Kidney epithelial cell (primary cell): ENCODE results near the gene IFT27. TPM values are rescaled to one million over a fixed set of nuclear protein-coding genes. Genes with fewer than 3 reads are reported as not detected.

ENCODE experiments used
- DNase-seq: peaks from one replicate; pipeline ENCODE4 v3.0.0-alpha.2; 2010; ENCODE audit warnings: low read depth
- H3K27me3 ChIP-seq: 2 replicates; pipeline ENCODE4 v1.6.0; 2011; ENCODE audit warnings: low read length; ENCODE audit not compliant: control insufficient read depth, insufficient read depth
- H3K36me3 ChIP-seq: 2 replicates; pipeline ENCODE4 v1.5.1; 2011; ENCODE audit warnings: low read length; ENCODE audit not compliant: control insufficient read depth, insufficient read depth
- H3K4me3 ChIP-seq: 2 replicates; pipeline ENCODE4 v1.5.1; 2011; ENCODE audit warnings: low read depth, mild to moderate bottlenecking, control low read depth, low read length
- CTCF ChIP-seq: IDR thresholded peaks from 2 replicates; pipeline ENCODE4 v1.5.1; 2011; ENCODE audit warnings: mild to moderate bottlenecking, moderate library complexity, low read length, control low read depth, inconsistent platforms; ENCODE audit not compliant: insufficient read depth, poor library complexity, severe bottlenecking
- total RNA-seq: library from RNA; depleted of rRNA; stranded (reverse); fragments of >200 nt; gene quantifications from 2 replicates; pipeline ENCODE4 v1.2.3, GENCODE V29; 2015

Gene IFT27
- total RNA-seq, 1 donor from 2014 or later = 26.5 TPM

- Histone ChIP-seq H3K36me3 (peaks cover 1% of the 10 kb centered on the region), H3K27me3 (no peaks in the 10 kb centered on the region), H3K4me3 (no peak overlapping the region)
- no peak for DNase-seq
- TF ChIP-seq CTCF = no peak
Measured at GRCh38 chr22:36768141-36768540, 7.8 kb downstream of the IFT27 start.

GRCh38 chr22:36767035-36767775, 8.7 kb downstream of the IFT27 start:
- H3K27me3 ChIP-seq = no peaks in the 10 kb centered on the region
- DNase-seq = no peak
- TF ChIP-seq CTCF = no peak
- H3K36me3 ChIP-seq = peaks cover 1% of the 10 kb centered on the region
- H3K4me3 ChIP-seq = no peak overlapping the region

DNA sequence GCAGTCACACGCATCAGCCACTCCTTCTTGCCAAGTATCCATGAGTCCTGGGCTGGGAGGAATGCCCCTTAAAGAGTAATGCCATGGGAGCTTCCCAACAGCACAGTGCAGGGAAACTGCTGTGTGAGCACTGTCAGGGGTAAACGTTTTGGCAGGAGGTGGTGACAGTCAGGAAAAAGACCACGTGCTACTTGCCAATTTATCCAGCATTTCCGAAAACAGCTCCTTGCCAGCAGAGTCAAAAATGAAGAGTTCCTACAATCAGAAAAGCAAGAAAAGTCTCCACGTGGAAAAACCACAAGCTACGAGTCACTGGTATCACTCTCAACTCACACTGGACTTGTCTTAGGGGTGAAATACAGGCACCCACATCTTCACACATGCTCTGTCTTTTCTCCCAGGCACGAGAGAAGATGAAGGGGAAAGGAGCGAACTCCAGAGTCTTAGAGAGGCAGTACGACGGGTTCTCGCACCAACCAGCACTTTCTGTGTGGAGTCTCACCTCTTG, 9.9 kb downstream of the IFT27 start:
- Histone ChIP-seq H3K36me3 (no peaks in the 10 kb centered on the region), H3K4me3 (no peak overlapping the region), H3K27me3 (no peaks in the 10 kb centered on the region)
- no peak for DNase-seq
- no peak for TF ChIP-seq CTCF

DNA sequence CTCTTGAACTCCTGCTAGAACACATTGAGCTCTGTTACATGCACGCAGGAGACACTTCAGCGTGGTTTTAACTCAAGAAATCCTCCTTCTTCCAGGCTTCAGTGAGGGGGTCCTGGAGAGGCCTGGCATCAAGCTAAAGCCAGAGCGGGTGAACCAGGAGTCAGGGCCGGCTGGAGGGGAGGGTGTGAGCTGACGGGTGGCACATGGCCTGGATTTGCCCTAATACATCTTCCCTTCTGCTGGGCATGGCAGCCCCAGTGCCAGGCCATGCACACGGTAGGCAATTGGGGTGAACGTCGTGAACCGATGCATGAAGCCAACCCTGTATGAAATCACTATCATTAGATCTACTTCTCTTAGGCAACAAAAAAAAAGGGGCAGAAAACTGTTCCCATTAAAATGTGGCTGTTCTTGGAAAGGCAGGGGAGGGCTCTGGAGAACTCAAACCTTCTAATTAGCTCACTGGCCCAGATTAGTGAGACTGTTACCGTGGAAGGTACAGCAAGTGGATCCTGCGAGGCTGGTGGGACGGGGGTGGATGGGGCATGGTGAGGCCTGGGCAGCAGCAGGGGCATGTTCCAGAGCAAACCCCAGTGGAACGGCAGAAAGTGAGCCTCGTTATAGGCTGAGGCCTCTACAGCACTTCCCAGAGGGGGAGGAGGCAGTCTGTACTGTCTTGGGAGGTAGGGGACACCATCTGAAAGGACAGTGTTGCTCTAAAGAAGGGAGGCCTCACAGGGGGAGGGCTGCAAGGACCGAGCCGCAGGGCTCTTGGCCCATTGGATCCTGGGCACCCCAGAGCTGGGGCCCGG, 10.6 kb downstream of the IFT27 start:
- no peak for DNase-seq
- H3K27me3 ChIP-seq = no peaks in the 10 kb centered on the region
- no peak for TF ChIP-seq CTCF
- H3K4me3 ChIP-seq = no peak overlapping the region
- no peaks in the 10 kb centered on the region for H3K36me3 ChIP-seq

DNA sequence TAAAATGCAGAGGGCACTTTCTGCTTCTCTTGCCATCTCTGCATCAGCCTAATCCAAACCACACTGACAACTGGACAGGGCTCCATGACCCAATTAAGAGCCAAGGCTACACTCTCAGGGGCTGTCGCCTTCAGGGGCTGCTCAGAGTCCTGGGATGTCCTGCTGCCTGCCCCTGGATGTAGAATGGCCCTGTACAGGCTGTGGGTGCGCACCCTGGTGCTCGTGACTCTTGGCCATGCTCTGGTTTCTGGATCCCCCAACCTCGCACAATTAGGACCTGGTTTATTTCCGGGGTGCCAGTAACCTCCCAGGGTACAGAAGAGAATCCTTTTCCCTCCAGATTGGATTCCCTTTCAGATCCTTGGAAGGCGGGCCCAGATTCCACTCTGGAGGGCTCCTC, 11.3 kb downstream of the IFT27 start:
- no peak for DNase-seq
- no peaks in the 10 kb centered on the region for H3K27me3 ChIP-seq
- H3K36me3 ChIP-seq = no peaks in the 10 kb centered on the region
- no peak overlapping the region for H3K4me3 ChIP-seq
- TF ChIP-seq CTCF = no peak
